Mononuclear cell (primary cell): ENCODE data around the gene MED15. TPM values are rescaled to one million over a fixed set of nuclear protein-coding genes. Genes with fewer than 3 reads are reported as not detected.
"Not testable (repeated sequence)": the region's sequence is repeated elsewhere in the genome, so short reads cannot be mapped to it uniquely, and the experiment has no call there.

ENCODE experiments used
- H3K27me3 ChIP-seq: 2 replicates; pipeline ENCODE4 v1.6.0; 2011; ENCODE audit warnings: low read length, control low read depth; ENCODE audit not compliant: insufficient read depth
- H3K4me1 ChIP-seq: 2 replicates; pipeline ENCODE4 v1.5.1; 2011; ENCODE audit warnings: mild to moderate bottlenecking, low read length, control low read depth; ENCODE audit not compliant: insufficient read depth
- H3K4me3 ChIP-seq: 2 replicates; pipeline ENCODE4 v1.5.1; 2011; ENCODE audit warnings: mild to moderate bottlenecking, low read length, moderate library complexity
- H3K9me3 ChIP-seq: 2 replicates; pipeline ENCODE4 v1.5.1; 2011; ENCODE audit warnings: low read depth, mild to moderate bottlenecking, control low read depth, low read length
- total RNA-seq: library from RNA; depleted of rRNA; stranded (reverse); fragments of >200 nt; gene quantifications from one replicate; pipeline ENCODE4 v1.2.3, GENCODE V29; 2012

Gene MED15
- total RNA-seq, 1 donor = 93.5 TPM

DNA sequence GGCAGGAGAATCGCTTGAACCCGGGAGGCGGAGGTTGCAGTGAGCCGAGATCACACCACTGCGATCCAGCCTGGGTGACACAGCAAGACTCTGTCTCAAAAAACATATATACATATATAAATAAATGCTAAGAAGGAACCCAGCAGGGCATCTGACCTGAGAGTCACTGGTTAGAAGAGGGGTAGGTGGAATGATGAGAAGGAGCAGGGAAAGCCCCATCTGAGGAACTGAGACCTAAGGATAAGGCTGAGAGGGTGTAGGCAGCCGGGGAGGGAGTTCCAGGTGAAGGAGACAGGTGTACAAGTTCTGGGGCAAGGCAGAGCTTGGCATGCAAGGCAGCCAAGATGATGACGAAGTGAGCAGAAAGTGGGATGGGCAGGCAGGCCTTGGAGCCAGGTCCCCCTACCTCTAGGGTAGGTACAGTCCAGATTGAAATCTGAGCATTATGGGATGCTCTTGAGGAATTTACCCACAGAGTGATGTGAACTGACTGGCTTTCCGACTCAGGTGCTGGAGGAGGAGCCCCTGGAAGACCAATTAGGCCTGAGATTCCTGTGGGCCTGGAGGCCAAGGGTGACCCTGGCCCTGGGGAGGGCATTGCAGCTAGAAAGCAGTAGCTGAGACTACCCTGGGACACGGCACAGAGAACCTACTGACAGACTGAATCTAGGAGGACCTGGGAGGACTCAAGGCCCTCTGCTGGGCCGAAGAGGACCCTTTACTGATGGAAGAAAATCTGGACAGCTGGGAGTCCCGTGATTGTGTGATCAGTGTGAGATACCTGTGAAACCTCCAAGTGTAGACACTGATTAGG is 34.6 kb upstream of the MED15 start:
- H3K4me1 ChIP-seq = no peaks in the 10 kb centered on the region
- H3K27me3 ChIP-seq = no peaks in the 10 kb centered on the region
- no peak overlapping the region for H3K4me3 ChIP-seq
- no peaks in the 10 kb centered on the region for H3K9me3 ChIP-seq

DNA sequence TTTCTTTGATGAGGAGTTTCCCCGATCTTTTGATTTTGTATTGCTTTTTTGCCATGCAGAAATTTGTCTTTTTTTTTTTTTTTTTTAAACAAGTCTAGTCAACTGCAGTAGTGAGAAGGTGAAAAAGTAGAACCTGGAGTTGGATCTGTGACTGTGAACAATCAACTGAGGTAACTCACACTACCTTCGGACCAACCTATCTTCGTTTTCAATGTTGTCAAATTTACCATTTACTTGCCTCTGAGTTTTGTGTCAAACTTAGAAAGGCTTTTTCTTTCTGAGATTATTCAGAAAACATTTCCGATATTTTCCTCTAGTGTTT is 32.3 kb upstream of the MED15 start:
- H3K9me3 ChIP-seq = no peaks in the 10 kb centered on the region
- H3K27me3 ChIP-seq = no peaks in the 10 kb centered on the region
- H3K4me3 ChIP-seq = no peak overlapping the region
- H3K4me1 ChIP-seq = no peaks in the 10 kb centered on the region

DNA sequence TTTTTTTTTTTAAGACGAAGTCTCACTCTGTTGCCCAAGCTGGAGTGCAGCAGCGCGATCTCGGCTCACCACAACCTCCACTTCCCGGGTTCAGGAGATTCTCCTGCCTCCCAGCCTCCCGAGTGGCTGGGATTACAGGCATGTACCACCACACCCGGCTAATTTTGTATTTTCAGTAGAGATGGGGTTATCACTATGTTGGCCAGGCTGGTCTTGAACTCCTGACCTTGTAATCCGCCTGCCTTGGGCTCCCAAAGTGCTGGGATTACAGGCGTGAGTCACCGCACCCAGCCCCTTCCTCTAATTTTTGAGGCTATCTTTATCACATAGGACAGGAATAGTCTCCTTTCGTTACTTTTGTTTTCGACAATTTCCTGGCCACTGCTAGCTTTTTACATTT is 31.8 kb upstream of the MED15 start:
- H3K4me3 ChIP-seq, H3K4me1 ChIP-seq, H3K27me3 ChIP-seq, H3K9me3 ChIP-seq: not testable (repeated sequence)

DNA sequence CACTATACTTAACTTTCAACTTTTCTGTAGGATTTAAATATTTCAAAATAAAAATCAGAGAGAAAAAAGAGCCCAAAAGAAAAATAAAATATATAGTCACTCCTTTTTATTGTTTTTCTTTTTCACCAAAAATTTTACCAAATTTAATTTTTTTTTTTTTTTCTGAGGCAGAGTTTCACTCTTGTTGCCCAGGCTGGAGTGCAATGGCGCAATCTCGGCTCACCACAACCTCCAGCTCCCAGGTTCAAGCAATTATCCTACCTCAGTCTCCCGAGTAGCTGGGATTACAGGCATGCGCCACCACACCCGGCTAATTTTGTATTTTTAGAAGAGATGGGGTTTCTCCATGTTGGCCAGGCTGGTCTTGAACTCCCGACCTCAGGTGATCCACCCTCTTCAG is 29.4 kb upstream of the MED15 start:
- not testable (repeated sequence) for H3K4me1 ChIP-seq, H3K27me3 ChIP-seq, H3K9me3 ChIP-seq, H3K4me3 ChIP-seq

DNA sequence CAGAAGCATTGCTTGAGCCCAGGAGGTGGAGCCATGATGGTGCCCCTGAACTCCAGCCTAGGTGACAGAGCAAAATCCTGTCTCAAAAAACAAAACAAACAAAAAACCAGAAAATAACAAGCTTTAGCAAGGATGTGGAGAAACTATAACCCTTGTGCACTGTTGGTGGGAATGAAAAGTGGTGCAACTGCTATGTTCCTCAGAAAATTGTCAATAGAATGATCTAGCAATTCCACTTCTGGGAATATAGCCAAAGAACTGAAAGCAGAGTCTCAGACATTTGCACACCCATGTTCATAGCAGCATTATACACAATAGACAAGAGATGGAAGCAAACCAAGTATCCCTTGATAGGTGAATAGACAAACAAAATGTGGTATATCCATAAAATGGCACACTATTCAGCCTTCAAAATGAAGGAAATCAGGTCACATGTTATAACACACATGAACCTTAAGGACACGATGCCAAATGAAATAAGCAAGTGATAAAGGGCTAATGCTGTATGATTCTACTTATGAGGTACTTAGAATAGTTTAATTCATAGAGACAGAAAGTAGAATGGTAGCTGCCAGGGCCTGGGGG is 27.7 kb upstream of the MED15 start:
- H3K9me3 ChIP-seq = no peaks in the 10 kb centered on the region
- no peaks in the 10 kb centered on the region for H3K27me3 ChIP-seq
- H3K4me1 ChIP-seq = no peaks in the 10 kb centered on the region
- no peak overlapping the region for H3K4me3 ChIP-seq

DNA sequence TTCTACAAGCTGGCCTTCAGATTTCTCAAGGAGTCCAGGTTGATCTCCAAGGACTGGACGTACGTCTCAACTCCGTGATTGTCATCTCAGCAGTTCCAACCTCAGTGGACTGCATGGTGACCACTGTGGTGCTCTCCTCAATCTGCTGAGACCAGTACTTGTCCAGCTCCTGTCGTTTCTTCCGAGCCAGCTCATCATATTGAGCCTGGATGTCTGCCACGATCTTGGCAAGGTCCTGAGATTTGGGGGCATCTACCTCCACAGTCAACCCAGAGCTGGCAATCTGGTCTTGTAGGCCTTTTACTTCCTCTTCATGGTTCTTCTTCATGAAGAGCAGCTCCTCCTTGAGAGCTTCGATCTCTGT is 24.3 kb upstream of the MED15 start:
- not testable (repeated sequence) for H3K9me3 ChIP-seq, H3K4me3 ChIP-seq, H3K4me1 ChIP-seq, H3K27me3 ChIP-seq

DNA sequence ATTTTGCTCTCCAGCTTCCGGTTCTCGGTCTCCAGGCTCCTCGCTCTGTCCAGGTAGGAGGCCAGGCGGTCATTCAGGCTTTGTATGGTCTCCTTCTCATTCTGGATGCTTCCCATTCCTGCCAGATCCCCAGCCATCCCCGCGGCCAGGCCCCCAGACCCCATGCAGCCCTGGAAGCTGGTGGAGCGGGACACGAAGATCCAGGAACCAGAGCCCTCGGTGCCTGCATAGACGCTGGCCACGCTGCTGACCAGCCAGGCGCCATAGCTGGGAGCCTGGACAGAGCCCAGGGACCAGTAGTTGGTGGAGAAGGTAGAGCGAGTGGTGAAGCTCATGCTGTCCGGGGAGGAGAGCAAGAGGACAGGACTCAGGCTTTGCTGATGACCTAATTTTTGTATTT is 23.6 kb upstream of the MED15 start:
- Histone ChIP-seq H3K4me3 (no peak overlapping the region), H3K27me3 (no peaks in the 10 kb centered on the region), H3K9me3 (no peaks in the 10 kb centered on the region), H3K4me1 (no peaks in the 10 kb centered on the region)

DNA sequence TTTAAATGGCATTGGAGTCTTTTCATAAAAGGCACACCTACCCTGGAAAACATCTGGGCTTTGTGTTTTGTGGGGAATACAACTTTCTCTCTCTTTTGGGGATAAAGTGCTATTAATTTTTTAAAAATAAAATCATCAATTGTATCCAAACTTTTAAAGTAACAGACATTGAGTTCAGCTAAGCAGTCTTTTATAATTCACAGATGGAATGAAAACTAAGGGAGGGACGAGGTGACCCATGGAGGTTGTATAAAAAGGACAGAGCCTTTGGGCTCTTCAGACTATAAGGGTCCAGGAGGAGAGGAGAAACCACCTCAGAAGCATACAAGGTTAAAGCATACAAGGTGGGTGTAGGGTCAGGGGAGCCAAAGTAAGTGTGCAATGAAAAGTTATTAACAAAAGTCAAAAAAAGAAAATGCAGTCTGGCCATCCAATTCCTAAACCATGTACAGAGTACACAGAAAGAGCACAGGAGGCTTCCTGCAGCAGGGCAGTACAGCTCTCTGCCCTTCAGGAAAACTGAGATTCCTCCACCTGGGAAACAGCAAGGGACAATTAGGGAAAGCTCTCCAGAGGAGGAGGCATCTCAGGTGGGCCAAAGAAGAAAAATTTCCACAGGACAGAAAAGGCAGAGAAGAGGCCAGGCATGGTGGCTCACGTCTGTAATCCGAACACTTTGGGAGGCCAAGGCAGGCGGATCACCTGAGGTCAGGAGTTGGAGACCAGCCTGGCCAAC is 22.3 kb upstream of the MED15 start:
- Histone ChIP-seq H3K27me3 (no peaks in the 10 kb centered on the region), H3K9me3 (no peaks in the 10 kb centered on the region), H3K4me1 (no peaks in the 10 kb centered on the region), H3K4me3 (no peak overlapping the region)

DNA sequence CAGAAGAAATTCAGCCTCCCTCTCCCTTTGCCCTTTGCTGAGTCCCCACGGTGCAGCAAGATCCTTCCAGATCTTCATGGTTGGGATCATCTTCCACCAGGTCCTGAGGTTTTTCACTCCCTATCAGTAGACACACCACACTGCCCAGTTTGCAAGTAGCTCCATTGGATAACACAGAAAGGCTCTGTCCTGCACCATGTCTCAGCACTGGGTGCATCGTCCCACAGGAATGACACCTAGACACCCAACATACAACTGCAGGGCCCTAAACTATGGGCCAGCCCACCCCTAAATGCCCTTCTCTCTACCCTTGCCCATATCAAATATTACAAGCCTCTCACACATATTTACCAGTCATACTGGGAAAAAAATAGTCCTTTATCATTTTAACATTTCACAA is 21.2 kb upstream of the MED15 start:
- peaks cover 6% of the 10 kb centered on the region for H3K4me1 ChIP-seq
- H3K9me3 ChIP-seq = no peaks in the 10 kb centered on the region
- no peaks in the 10 kb centered on the region for H3K27me3 ChIP-seq
- no peak overlapping the region for H3K4me3 ChIP-seq

DNA sequence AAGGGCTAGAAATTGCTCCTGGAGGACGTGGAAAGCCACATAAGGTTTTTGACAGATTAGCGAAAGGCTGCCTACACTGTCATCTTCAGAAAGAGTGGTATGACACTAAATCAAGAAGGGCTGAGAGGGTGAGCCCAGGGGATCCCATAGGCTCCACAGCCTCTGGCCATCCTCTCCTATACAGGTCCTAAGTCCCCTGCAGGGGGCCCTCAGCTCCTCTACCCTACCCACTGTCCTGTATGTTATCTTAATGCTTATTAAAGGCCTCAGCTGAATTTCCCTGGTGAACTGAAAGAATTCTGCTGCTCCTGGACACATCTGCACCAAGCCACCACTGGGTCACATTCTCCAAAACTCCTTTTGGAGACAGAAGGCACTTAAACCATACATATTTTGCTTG is 19.7 kb upstream of the MED15 start:
- no peak overlapping the region for H3K4me3 ChIP-seq
- peaks cover 6% of the 10 kb centered on the region for H3K4me1 ChIP-seq
- no peaks in the 10 kb centered on the region for H3K27me3 ChIP-seq
- H3K9me3 ChIP-seq = no peaks in the 10 kb centered on the region

DNA sequence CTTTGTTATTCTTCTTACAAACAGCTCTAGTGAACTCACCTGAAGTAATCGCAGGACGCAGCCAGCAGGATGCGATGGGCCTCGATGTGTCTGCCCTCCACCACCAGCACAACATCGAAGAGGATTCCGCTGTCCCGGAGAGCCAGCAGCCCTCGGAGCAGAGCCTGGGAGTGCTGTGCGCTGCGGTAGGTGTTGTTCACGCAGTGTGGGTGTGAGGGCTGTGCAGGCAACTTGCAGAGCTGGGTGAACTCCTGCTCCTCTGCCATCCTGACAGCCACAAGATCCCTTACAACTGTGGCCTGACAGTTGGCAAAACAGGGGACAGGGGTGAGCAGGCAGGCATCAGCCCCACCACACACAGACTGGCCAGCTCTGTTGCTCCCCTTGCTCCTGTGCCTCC is 18.5 kb upstream of the MED15 start:
- H3K4me1 ChIP-seq = peaks cover 13% of the 10 kb centered on the region
- H3K4me3 ChIP-seq = no peak overlapping the region
- H3K27me3 ChIP-seq = no peaks in the 10 kb centered on the region
- H3K9me3 ChIP-seq = no peaks in the 10 kb centered on the region

DNA sequence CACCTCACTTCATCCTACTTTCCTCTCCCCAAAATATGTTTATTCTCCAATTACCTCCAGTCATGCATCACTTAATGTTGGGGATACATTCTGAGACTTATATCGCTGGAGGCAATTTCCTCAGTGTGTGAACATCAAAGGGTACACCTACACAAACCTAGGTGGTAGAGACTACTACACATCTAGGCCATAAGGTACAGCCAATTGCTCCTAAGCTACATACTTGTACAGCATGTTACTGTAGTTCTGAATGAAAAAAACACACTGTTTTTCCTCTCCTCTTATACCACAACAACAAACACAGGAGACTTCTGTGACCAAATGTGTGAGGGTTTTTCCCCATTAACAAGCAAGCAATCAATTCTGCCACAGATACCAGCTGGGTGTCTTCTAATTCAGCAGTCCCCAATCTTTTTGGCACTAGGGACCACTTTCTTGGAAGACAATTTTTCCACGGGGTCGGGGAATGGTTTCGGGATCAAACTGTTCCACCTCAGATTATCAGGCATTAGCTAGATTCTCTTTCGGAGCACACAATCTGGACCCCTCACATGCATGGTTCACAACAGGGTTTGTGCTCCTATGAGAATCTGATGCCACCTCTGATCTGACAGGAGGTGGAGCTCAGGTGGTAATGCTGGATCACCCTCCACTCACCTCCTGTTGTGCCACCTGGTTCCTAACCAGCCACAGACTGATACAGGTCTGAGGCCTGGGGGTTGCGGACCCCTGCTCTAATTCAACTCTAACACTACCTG is 17.0 kb upstream of the MED15 start:
- Histone ChIP-seq H3K27me3 (no peaks in the 10 kb centered on the region), H3K9me3 (no peaks in the 10 kb centered on the region), H3K4me3 (no peak overlapping the region), H3K4me1 (peaks cover 26% of the 10 kb centered on the region)

DNA sequence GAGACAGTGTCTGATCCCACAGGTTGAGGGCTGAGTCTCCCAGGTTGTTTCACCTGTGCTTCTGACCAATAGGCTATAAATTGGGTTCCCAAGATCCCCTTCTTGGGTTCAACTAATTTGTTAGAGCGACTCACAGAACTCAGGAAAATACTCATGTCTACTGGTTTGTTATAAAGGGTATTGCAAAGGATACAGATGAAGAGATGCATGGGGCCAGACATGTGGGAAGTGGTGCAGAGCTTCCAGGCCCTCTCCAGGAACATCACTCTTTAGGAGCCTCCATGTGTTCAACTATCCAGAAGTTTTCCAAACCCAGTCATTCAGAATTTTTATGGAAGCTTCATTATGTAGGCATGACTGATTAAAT is 16.5 kb upstream of the MED15 start:
- H3K27me3 ChIP-seq = no peaks in the 10 kb centered on the region
- H3K4me3 ChIP-seq = no peak overlapping the region
- H3K9me3 ChIP-seq = no peaks in the 10 kb centered on the region
- H3K4me1 ChIP-seq = peaks cover 26% of the 10 kb centered on the region

DNA sequence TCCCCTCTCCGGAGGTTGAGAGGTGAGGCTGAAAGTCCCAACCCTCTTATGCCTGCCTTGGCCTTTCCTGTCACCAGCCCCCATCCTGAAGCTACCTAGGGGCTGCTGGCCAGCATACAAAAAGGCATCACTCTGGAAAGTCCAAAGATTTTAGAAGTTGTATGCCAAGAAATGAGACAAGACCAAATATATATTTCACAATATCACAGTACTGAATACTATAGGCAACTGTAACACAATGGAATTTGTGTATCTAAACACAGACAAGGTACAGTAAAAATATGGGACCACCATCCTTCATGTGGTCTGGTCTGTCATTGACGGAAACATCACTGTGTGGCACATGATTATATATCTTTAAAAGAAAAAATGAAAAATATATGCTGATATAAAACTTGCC is 16.1 kb upstream of the MED15 start:
- Histone ChIP-seq H3K4me3 (no peak overlapping the region), H3K4me1 (peaks cover 27% of the 10 kb centered on the region), H3K27me3 (no peaks in the 10 kb centered on the region), H3K9me3 (no peaks in the 10 kb centered on the region)
